GM21723 (cell line): ENCODE results near the gene HEPN1.
A peak's percentile ranks its signal among the peaks of the same experiment; 100 is the strongest.

Experiments used
- ATAC-seq: cut with Tn5 transposase; IDR thresholded peaks from one replicate; pipeline ENCODE4 v1.9.1; 2021; ENCODE audit warnings: mild to moderate bottlenecking, moderate library complexity; ENCODE audit not compliant: unreplicated experiment

The HEPN1 gene

DNA sequence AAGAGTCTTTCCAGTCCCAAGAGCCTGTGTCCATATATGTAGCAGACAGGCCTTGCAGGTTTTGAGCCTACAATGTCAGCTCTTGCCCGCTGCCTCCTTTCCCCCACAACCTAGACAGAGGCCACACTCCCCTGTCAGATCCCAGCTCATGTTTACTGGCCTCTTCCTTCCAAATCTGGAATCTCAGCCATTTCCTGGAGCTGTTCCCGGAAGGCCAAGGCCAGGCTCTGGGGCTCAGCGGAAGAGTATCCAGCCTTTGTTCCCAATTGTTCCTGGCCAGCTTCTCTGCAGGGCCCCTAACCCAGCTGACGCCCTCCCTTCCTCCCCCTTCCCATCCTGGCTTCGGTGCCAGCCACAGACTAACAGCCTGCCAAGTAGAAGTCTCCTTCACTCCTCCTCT is 20.3 kb upstream of the HEPN1 start:
- no peak for ATAC-seq

GRCh38 chr11:124899383-124900145 is 19.5 kb upstream of the HEPN1 start:
- no peak for ATAC-seq

GRCh38 chr11:124900464-124900863 is 18.6 kb upstream of the HEPN1 start:
- ATAC-seq, result no peak

DNA sequence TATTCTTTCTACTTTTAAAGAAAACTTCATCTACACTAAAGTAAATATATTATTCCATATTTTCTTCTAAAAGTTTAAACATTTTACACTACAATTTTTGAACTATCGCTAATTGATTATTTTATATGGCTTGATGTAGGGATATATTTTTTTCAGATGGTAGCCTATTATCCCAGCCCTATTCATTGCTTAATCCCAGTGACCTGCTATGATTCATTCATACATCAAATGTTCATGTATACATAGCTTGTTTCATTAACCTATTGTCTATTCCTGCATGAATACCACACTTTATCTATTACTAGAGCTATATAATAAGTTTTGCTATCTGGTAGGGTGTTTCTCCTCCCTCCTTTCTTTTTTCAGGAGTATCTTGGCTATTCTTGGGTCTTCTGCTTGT is 16.4 kb upstream of the HEPN1 start:
- no peak for ATAC-seq

DNA sequence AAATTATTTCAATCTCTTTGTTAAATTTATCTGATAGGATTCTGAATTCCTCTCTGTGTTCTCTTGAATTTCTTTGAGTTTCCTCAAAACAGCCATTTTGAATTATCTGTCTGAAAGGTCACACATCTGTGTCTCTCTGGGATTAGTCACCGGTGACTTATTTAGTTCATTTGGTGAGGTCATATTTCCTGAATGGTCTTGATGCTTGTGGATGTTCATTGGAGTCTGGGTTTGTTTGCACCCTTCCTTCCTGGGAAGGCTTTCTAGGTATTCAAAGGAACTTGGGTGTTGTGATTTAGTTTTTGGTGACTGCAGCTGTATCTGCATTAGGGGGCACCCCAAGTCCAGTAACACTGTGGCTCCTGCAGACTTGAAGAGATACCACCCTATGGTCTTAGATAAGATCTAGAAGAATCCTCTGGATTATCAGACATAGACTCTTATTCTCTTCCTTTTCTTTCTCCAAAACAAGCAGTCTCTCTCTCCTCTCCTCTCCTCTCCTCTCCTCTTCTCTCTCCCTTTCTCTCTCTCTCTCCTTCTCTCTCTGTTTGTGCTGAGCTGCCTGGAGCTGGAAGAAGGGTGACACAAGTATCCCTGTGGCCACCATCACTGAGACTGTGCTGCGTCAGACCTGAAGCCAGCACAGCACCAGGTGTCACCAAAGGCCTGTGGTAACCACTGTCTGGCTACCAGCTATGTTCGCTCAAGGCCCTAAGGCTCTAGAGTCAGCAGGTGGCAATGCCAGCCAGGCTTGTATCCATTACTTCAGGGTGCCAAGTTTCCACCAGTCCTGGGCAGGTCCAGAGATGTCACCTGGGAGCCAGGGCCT is 3.3 kb upstream of the HEPN1 start:
- ATAC-seq, result no peak

- ATAC-seq, result no peak
Measured at GRCh38 chr11:124916370-124916710, 2.7 kb upstream of the HEPN1 start.

DNA sequence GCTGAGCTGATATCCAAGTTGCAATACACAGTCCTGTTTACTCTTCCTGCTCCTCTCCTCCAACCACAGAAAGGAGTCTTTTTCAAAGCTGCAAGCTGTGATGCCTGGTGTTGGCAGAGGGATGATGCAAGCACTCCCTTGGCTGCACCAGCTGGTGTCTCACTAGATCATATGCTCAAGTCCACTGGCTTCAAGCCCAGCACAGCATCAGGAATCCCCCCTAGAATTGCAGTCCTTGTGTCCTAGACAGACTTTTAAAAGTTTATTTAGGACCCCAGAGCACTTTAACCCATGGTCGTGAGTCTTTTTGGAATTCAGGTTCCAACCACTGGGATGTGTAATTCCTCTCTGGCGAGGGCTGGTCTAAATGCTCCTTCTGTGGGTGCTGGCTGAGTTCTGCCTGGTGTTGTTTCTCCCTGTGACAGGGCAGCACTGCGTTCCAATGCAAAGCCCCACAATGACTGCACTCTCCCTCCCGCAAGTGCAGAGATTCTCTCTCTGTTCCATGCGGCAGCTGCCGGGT is 1.9 kb upstream of the HEPN1 start:
- ATAC-seq, result no peak

- ATAC-seq, result no peak
Measured at GRCh38 chr11:124919898-124920297, 848 bp downstream of the HEPN1 start.

- ATAC-seq, result no peak
Measured at GRCh38 chr11:124920356-124920755, 1.3 kb downstream of the HEPN1 start.

DNA sequence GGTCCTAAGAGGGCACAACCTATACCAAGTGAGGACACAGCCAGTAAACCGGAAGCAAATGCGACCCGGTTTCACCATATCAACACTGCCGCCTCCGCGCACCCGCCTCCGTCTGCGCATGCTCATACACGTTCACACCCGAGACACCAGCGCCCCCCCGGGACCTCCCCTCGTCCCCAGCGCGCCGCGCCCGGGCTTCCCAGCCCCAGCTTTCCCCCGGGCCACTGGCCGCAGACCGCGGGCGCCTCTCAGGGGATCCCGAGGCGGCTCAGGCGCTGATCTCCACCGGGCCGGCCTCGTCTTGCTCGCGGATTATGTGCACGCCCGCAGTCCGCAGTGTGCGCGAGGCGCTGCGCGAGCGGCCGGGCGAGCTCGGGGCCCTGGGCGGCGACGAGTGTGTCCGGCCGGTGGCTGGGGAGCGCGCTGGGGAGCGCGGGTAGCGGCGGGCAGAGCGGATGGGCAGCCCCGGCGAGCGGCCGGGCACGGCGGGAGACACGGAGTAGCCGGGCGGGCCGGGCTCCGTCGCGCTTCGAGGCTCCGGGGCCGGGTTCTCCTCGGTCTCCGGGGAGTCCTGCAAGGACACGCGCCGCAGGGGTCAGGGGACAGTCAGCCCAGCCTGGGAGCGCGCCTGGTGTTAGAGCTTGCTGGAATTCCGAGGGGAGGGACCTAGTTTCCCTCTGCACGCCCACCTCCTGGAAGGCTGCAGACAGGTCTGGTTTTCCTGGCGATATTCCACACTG is 2.0 kb downstream of the HEPN1 start:
- peak; percentile 76 for ATAC-seq

DNA sequence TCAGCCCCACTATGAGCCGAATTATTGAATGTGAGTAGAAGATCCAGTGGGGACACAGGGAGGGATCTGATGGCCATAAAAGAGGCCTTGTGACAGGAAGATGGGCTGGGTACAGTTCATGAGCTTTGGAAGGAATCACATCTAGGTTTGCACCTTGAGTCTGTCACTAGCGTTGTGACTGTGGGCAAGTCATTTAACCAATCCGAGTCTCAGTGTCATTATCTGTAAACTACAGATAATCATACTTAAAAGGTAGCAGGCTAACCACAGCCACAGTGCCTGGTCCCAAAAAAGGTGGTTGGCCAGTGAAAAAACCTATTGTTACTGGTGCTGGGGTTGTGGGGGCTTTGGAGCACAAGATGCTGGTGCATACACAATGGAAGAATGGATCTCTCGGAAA is 3.8 kb downstream of the HEPN1 start:
- ATAC-seq, result no peak

GRCh38 chr11:124923296-124923695 is 4.2 kb downstream of the HEPN1 start:
- no peak for ATAC-seq

- ATAC-seq, result no peak
Measured at GRCh38 chr11:124928942-124929665, 10.1 kb downstream of the HEPN1 start.

DNA sequence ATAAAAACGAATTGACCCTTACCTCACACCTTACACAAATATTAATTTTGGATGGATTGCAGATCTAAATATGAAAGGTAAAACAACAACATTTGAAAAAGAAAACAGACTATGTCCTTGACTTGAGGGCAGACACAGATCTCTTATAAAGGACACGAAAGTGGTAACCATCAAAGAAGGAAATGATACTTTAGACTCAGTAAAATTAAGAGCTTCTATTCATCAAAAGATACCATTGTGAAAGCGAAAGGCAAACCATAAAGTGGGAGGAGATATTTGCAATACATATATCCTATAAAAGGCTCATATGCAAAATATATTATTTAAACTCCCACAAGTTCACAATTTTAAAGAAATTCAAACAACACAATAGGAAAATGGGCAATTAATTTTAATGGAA is 11.7 kb downstream of the HEPN1 start:
- peak; percentile 94 for ATAC-seq

GRCh38 chr11:124934862-124935547 is 16.0 kb downstream of the HEPN1 start:
- no peak for ATAC-seq

- ATAC-seq, result no peak
Measured at GRCh38 chr11:124935548-124936514, 16.8 kb downstream of the HEPN1 start, which contains the start of gene HEPACAM. TSS of gene HEPACAM (minus strand) at chr11:124936047. CDS start at chr11:124936006, 41 bp downstream.

GRCh38 chr11:124937336-124937935 is 18.4 kb downstream of the HEPN1 start:
- no peak for ATAC-seq

DNA sequence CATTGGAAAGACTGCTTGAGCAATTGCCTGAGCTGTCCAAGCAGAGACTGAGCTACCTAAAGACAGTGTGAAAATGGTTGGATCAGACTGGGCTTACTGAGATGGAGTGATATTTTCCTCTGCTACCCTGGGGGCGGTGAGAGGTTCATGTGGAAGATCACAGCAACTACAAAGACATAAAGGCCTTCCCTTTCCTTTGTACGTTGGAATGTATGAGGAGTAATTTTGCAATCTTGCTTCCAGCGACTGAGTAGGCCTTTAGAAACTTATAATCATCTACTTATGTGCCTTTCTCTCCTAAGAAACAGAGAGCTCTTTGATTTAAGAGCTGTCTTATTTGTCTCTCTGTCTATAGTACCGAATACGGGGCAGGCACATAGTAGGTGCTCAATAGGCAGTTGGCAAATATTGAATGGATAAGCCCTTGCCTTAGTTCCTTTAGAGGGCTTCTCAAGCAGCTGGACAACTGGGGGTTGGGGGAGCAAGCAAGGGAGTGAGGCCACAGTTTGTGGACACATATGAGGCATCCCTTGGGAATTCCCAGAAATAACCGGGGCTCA is 19.2 kb downstream of the HEPN1 start:
- ATAC-seq, result no peak
